Stomach (tissue), 9 donors: ENCODE results near the gene CHD5. TPM values are rescaled to one million over a fixed set of nuclear protein-coding genes. Genes with fewer than 3 reads are reported as not detected.

ENCODE experiments used
- DNase-seq, 2 donors: peaks; one replicate each; pipeline versions ENCODE4 v3.0.0 to v3.0.0-alpha.2; 2013 to 2019
- H3K27ac ChIP-seq, 5 donors: fragments of 200-600 bp in 4 of 5; sonication (generic) in 4 of 5; one replicate each; pipeline ENCODE4 v1.5.1; 2013 to 2019; ENCODE audit warnings: mild to moderate bottlenecking in 1 of 5, moderate library complexity in 1 of 5
- H3K27me3 ChIP-seq, 3 donors: fragments of 200-600 bp; sonication (generic); one replicate each; pipeline ENCODE4 v1.5.1; 2017 to 2019; ENCODE audit warnings: mixed run types in 1 of 3
- H3K36me3 ChIP-seq, 4 donors: fragments of 200-600 bp; sonication (generic); 1 replicate in 3 of 4; 2 replicates in 1 of 4; pipeline ENCODE4 v1.5.1; 2016 to 2019
- H3K4me1 ChIP-seq, 4 donors: fragments of 200-600 bp; sonication (generic); one replicate each; pipeline ENCODE4 v1.5.1; 2016 to 2019
- H3K4me3 ChIP-seq, 4 donors: fragments of 200-600 bp; sonication (generic) in 3 of 4; one replicate each; pipeline ENCODE4 v1.5.1; 2016 to 2019; ENCODE audit warnings: mild to moderate bottlenecking in 1 of 4
- H3K9me3 ChIP-seq, 4 donors: fragments of 200-600 bp; sonication (generic); one replicate each; pipeline ENCODE4 v1.5.1; 2016 to 2019
- CTCF ChIP-seq, 7 experiments: fragments of 450-650 bp in 4 of 7; fragments of 200-600 bp in 3 of 7; sonication (generic) in 3 of 7; IDR thresholded peaks; one replicate each; pipeline ENCODE4 v1.5.1; 2016 to 2019; ENCODE audit warnings: antibody characterized with exemption in 7 of 7, control low read depth in 2 of 7, mild to moderate bottlenecking in 1 of 7
- EP300 ChIP-seq: sonication (generic); formaldehyde crosslinking; IDR thresholded peaks from one replicate; pipeline ENCODE4 v1.6.1; 2017; ENCODE audit warnings: antibody characterized with exemption
- POLR2A ChIP-seq, 4 donors: fragments of 450-650 bp; IDR thresholded peaks; one replicate each; pipeline ENCODE4 v1.6.1; 2016; ENCODE audit warnings: antibody characterized with exemption in 4 of 4, control low read depth in 2 of 4, mild to moderate bottlenecking in 1 of 4, moderate library complexity in 1 of 4
- POLR2AphosphoS5 ChIP-seq, 3 donors: sonication (generic); formaldehyde crosslinking; IDR thresholded peaks; one replicate each; pipeline ENCODE4 v1.6.1; 2016; ENCODE audit warnings: antibody characterized with exemption in 3 of 3
- WGBS, 5 donors: extraction: QIAGEN DNeasy Blood & Tissue Kit in 3 of 5; methylation state at CpG; one replicate each; pipeline versions ENCODE4 v1.1.5 to v1.1.7; 2013 to 2018; 5-methylcytosine and 5-hydroxymethylcytosine counted together
- intact Hi-C: fragments of 100-400 bp; cut with DNase I; formaldehyde crosslinking; loops from one replicate; pipeline ENCODE4 v1.15.1; 2023; ENCODE audit warnings: low total_unique reads
- polyA plus RNA-seq, 3 donors: library from polyadenylated mRNA; stranded (reverse); fragments of 200-250 nt; gene quantifications; one replicate each; pipeline ENCODE4 v1.2.3, GENCODE V29; 2013
- total RNA-seq, 5 donors: library from RNA; depleted of rRNA; stranded (reverse); fragments of >200 nt; gene quantifications; one replicate each; pipeline versions ENCODE4 v1.1.0 to v1.2.3, GENCODE V29; 2014 to 2016
- donor health status: healthy with polysubstance abuse.
- donor health status: Bipolar disorder and iron deficiency.
- donor health status: healthy.

CHD5 gene
- total and polyA plus RNA-seq, 8 donors: 0.06 to 0.92 (median 0.29) TPM; not detected in 1

DNA sequence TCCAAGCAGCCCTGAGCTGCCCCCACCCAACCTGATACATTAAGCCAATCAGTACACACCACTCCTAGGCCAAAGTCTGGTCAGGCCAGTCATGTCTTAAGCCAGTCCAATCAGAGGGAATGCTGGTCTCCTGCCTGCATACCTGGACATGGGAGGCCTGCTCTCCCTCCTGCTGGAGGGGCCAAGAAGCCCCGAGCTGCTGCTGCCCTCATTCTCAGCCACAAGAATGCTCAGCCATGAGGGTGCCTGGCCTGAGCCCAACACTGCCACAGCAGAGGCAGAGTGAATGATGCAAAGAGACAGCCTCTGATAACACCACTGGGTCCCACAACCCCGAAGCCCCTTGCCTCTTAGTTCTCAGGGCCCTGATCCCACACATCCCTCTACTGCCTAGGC is 23.0 kb downstream of the CHD5 start:
- TF ChIP-seq EP300: no peak
- no peak for TF ChIP-seq CTCF (IDR thresholded peaks at IDR 0.05)
- TF ChIP-seq POLR2AphosphoS5 (IDR thresholded peaks at IDR 0.05): no peak
- no peak for TF ChIP-seq POLR2A (IDR thresholded peaks at IDR 0.05)
- intact Hi-C loops: no loop called here
- H3K27ac ChIP-seq: no peak overlapping the region

DNA sequence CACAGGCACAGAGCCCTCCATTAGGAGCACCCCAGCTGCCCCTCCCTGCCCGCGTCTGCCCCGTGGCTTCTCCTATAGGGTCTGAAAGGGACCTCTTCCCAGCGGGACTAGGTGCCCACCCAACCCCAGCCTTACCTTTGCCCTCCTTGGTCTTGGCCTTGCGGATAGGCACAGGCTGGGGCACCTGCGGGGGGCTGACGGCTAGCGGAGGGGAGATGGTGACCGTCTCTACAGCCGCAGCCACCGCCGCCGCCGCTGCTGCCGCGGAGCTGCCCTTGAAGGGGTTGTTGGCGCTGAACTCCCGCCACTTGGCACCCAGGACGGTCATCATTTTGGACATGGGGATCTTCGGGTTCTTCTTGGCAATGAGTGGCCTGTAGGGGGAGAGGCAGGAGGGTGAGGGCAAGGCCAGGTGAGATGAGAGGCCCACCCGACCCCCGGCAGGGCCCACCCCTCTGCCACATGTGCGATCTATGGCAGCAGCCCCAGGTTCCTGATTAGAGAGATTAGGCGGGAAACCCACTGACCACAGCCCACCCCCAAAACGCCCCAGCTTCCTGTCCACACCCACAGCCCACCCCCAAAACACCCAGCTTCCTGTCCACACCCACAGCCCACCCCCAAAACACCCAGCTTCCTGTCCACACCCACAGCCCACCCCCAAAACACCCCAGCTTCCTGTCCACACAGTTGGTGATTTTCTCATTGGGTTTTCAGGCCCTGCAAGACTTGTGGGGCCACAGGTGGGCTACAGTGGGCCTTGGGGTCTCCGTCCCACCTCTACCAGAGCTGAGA is 25.4 kb downstream of the CHD5 start:
- WGBS, 5 donors: 60 to 86% (median 79%) methylated on average over 6 to 26 of the region's 26 CpGs
- Histone ChIP-seq H3K4me1 (no peaks in the 10 kb centered on the region), H3K27ac (no peak overlapping the region), H3K27me3 (peaks cover 0 to 7% (median 0%) of the 10 kb centered on the region in 3 donors), H3K4me3 (no peak overlapping the region), H3K9me3 (no peaks in the 10 kb centered on the region), H3K36me3 (no peaks in the 10 kb centered on the region)
- intact Hi-C loops: no loop called here
- TF ChIP-seq EP300 (no peak), POLR2AphosphoS5 (IDR thresholded peaks at IDR 0.05) (no peak), CTCF (IDR thresholded peaks at IDR 0.05) (no peak), POLR2A (IDR thresholded peaks at IDR 0.05) (no peak)
- no peak for DNase-seq

More for the DNA sequence above, 23.0 kb downstream of the CHD5 start:
- 44 to 75% (median 59%) methylated on average over 2 of the region's 2 CpGs; no CpG with 5 or more reads in 1 of the 5 donors for WGBS, 5 donors
- H3K27me3 ChIP-seq: peaks cover 0 to 29% (median 8%) of the 10 kb centered on the region in 3 donors
- H3K9me3 ChIP-seq: no peaks in the 10 kb centered on the region
- no peak overlapping the region for H3K4me3 ChIP-seq
- H3K4me1 ChIP-seq: no peaks in the 10 kb centered on the region
- no peak for DNase-seq
- H3K36me3 ChIP-seq: no peaks in the 10 kb centered on the region

DNA sequence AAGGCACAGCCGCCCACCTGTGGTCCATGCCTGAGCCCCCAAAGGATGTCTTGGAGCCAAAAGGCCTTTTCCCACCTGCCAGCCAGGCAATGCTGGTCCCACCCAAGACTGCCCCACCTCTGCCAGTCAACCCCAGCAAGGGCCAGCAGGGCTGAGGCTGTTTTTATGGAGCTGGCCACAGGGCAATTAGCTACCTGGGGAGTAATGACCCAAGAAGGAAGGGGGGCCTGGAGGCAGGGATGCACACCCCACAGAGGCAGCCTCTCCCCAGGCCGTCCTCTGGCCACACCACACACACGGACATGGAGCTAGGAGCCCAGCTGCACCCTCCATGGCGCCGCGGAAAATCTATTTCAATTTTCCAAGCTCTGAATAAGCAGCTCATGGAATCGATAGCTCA is 27.2 kb downstream of the CHD5 start:
- DNase-seq: no peak
- WGBS, 5 donors: 70 to 81% (median 78%) methylated on average over 7 of the region's 7 CpGs

DNA sequence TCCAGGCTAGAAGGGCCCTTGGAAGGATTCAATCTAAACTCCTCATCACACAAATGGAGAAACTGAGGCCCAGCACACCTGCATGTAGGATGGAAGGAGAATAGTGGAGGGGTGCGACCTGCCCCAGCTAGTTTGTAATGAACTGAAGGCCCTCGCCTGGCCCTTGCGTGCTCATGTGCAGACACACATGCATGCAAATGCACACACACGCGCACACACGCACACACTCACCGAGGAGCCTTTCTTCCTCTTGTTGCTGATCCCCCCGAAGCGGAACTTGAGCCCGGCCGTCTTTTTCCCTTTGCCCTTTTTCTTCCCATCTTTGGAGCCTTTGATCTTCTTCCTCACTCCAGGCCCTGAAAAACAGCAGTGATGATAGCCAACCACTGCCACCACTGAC is 27.9 kb downstream of the CHD5 start:
- Histone ChIP-seq H3K27ac (no peak overlapping the region), H3K9me3 (no peaks in the 10 kb centered on the region), H3K4me3 (no peak overlapping the region), H3K4me1 (peaks cover 8 to 12% (median 10%) of the 10 kb centered on the region in 4 donors), H3K27me3 (peaks cover 0 to 23% (median 21%) of the 10 kb centered on the region in 3 donors), H3K36me3 (no peaks in the 10 kb centered on the region)
- 73 to 80% (median 78%) methylated on average over 8 to 11 of the region's 11 CpGs for WGBS, 5 donors
- DNase-seq: no peak
- TF ChIP-seq CTCF (IDR thresholded peaks at IDR 0.05) (no peak), POLR2A (IDR thresholded peaks at IDR 0.05) (no peak), EP300 (no peak), POLR2AphosphoS5 (IDR thresholded peaks at IDR 0.05) (no peak)
- intact Hi-C loops: no loop called here

More for the DNA sequence above, 27.2 kb downstream of the CHD5 start:
- Histone ChIP-seq H3K4me3 (no peak overlapping the region), H3K9me3 (no peaks in the 10 kb centered on the region), H3K36me3 (no peaks in the 10 kb centered on the region), H3K4me1 (peaks cover 8 to 12% (median 10%) of the 10 kb centered on the region in 4 donors), H3K27ac (no peak overlapping the region), H3K27me3 (peaks cover 0 to 16% (median 14%) of the 10 kb centered on the region in 3 donors)
- intact Hi-C loops: no loop called here
- TF ChIP-seq CTCF (IDR thresholded peaks at IDR 0.05): no peak
- no peak for TF ChIP-seq POLR2AphosphoS5 (IDR thresholded peaks at IDR 0.05)
- no peak for TF ChIP-seq EP300
